WTC11 (cell line): ENCODE data around the gene PARPBP. TPM values are rescaled to one million over a fixed set of nuclear protein-coding genes. Genes with fewer than 3 reads are reported as not detected.

Experiments used
- ATAC-seq: fragments of 200-7000 bp; cut with Tn5 transposase; 2 replicates; pipeline ENCODE4 v1.10.0; 2021; ENCODE audit warnings: mild to moderate bottlenecking, moderate library complexity
- CTCF ChIA-PET: fragments of 300-600 bp; sonication (Branson Sonifier 250); formaldehyde crosslinking; loops from one replicate; lab custom pipeline; 2021; ENCODE audit warnings: antibody characterized with exemption; lab: Charles Lee
- POLR2A ChIA-PET: fragments of 350-600 bp; sonication (Branson Sonifier 250); formaldehyde crosslinking; loops from one replicate; lab custom pipeline; 2021; ENCODE audit warnings: antibody characterized with exemption; lab: Charles Lee
- DNase-seq: peaks from one replicate; pipeline ENCODE4 v3.0.0; 2021; ENCODE audit warnings: low spot score
- H3K27ac Mint-ChIP-seq: 2 replicates; pipeline ENCODE4 v1.8.0; 2021; ENCODE audit warnings: mixed read lengths
- H3K27me3 Mint-ChIP-seq: 2 replicates; pipeline ENCODE4 v1.8.0; 2021; ENCODE audit warnings: low read depth, mild to moderate bottlenecking, moderate library complexity, mixed read lengths
- H3K36me3 Mint-ChIP-seq: 2 replicates; pipeline ENCODE4 v1.8.0; 2021; ENCODE audit warnings: mixed read lengths
- H3K4me1 Mint-ChIP-seq: 2 replicates; pipeline ENCODE4 v1.8.0; 2022; ENCODE audit warnings: mixed read lengths
- H3K4me3 Mint-ChIP-seq: 2 replicates; pipeline ENCODE4 v1.8.0; 2021; ENCODE audit warnings: mild to moderate bottlenecking, moderate library complexity, mixed read lengths
- H3K9me3 Mint-ChIP-seq: 2 replicates; pipeline ENCODE4 v1.8.0; 2021; ENCODE audit warnings: mixed read lengths
- ATF3 ChIP-seq: sonication (generic); formaldehyde crosslinking; conservative IDR thresholded peaks from 2 replicates; pipeline ENCODE4 v1.8.1; 2022; ENCODE audit warnings: mild to moderate bottlenecking, missing genetic modification reagents
- CREM ChIP-seq: sonication (generic); formaldehyde crosslinking; IDR thresholded peaks from 2 replicates; pipeline ENCODE4 v1.8.1; 2022; ENCODE audit warnings: mild to moderate bottlenecking, missing genetic modification reagents, moderate library complexity
- ETV6 ChIP-seq: sonication (generic); formaldehyde crosslinking; IDR thresholded peaks from 2 replicates; pipeline ENCODE4 v1.8.1; 2022; ENCODE audit warnings: mild to moderate bottlenecking, missing genetic modification reagents
- FOXJ3 ChIP-seq: sonication (generic); formaldehyde crosslinking; IDR thresholded peaks from 2 replicates; pipeline ENCODE4 v1.9.0; 2021; ENCODE audit warnings: missing genetic modification reagents, mild to moderate bottlenecking, borderline replicate concordance
- IRF2 ChIP-seq: sonication (generic); formaldehyde crosslinking; IDR thresholded peaks from 2 replicates; pipeline ENCODE4 v1.8.0; 2022; ENCODE audit warnings: low read depth, missing genetic modification reagents, borderline replicate concordance
- NFATC4 ChIP-seq: fragments of 250-450 bp; sonication (Bioruptor Pico); IDR thresholded peaks from 2 replicates; pipeline ENCODE4 v1.9.0; 2021; ENCODE audit warnings: mild to moderate bottlenecking
- OVOL2 ChIP-seq: fragments of 250-450 bp; sonication (Bioruptor Pico); IDR thresholded peaks from 2 replicates; pipeline ENCODE4 v1.9.0; 2021; ENCODE audit warnings: mild to moderate bottlenecking, borderline replicate concordance
- SMAD4 ChIP-seq: sonication (generic); formaldehyde crosslinking; IDR thresholded peaks from 2 replicates; pipeline ENCODE4 v1.8.0; 2022; ENCODE audit warnings: mild to moderate bottlenecking, missing genetic modification reagents
- TP53 ChIP-seq: sonication (generic); formaldehyde crosslinking; IDR thresholded peaks from 2 replicates; pipeline ENCODE4 v1.8.1; 2023; ENCODE audit warnings: mild to moderate bottlenecking, missing genetic modification reagents
- ZNF121 ChIP-seq: sonication (generic); formaldehyde crosslinking; IDR thresholded peaks from 2 replicates; pipeline ENCODE4 v1.8.0; 2023; ENCODE audit warnings: missing genetic modification reagents
- ZNF232 ChIP-seq: sonication (generic); formaldehyde crosslinking; IDR thresholded peaks from 2 replicates; pipeline ENCODE4 v1.8.0; 2022; ENCODE audit warnings: mild to moderate bottlenecking, missing genetic modification reagents
- ZNF263 ChIP-seq: sonication (generic); formaldehyde crosslinking; IDR thresholded peaks from 2 replicates; pipeline ENCODE4 v1.8.1; 2022; ENCODE audit warnings: low read depth, mild to moderate bottlenecking, moderate library complexity, missing genetic modification reagents
- ZNF423 ChIP-seq: fragments of 250-450 bp; sonication (Bioruptor Pico); IDR thresholded peaks from 2 replicates; pipeline ENCODE4 v2.1.2; 2022; ENCODE audit warnings: mild to moderate bottlenecking, moderate library complexity
- ZNF532 ChIP-seq: fragments of 250-450 bp; sonication (Bioruptor Pico); IDR thresholded peaks from 2 replicates; pipeline ENCODE4 v1.9.0; 2021; ENCODE audit warnings: mild to moderate bottlenecking, borderline replicate concordance
- total RNA-seq: library from RNA; stranded (reverse); gene quantifications from 3 replicates; pipeline ENCODE4 v1.2.3, GENCODE V29; 2021
- TF ChIP-seq, protein P1 (sequence below): fragments of 250-450 bp; sonication (Bioruptor Pico); conservative IDR thresholded peaks from 2 replicates; pipeline ENCODE4 v1.9.0; 2021; ENCODE audit warnings: mild to moderate bottlenecking
- TF ChIP-seq, protein P2 (sequence below): sonication (generic); formaldehyde crosslinking; IDR thresholded peaks from 2 replicates; pipeline ENCODE4 v1.8.0; 2022; ENCODE audit warnings: mild to moderate bottlenecking, missing genetic modification reagents
- TF ChIP-seq, protein P3 (sequence below): sonication (generic); formaldehyde crosslinking; IDR thresholded peaks from 2 replicates; pipeline ENCODE4 v1.8.1; 2023; ENCODE audit warnings: mild to moderate bottlenecking, missing genetic modification reagents

PARPBP gene
- total RNA-seq, 1 experiment from 2014 or later = 19.2 TPM

GRCh38 chr12:102114212-102114611 lies 5.8 kb upstream of the PARPBP start:
- H3K27me3 Mint-ChIP-seq = no peaks in the 10 kb centered on the region
- no peaks in the 10 kb centered on the region for H3K9me3 Mint-ChIP-seq
- no peak overlapping the region for H3K27ac Mint-ChIP-seq
- POLR2A ChIA-PET = no interaction called here
- TF ChIP-seq FOXJ3 (no peak), OVOL2 (CRISPR knock-in tag) (no peak), NFATC4 (CRISPR knock-in tag) (no peak)
- TF ChIP-seq, all 79 proteins: peak for 0
- no peak for DNase-seq
- peaks cover 22% of the 10 kb centered on the region for H3K4me1 Mint-ChIP-seq
- peaks cover 55% of the 10 kb centered on the region for H3K36me3 Mint-ChIP-seq
- CTCF ChIA-PET = no interaction called here
- no peak overlapping the region for H3K4me3 Mint-ChIP-seq
- no peak for ATAC-seq

DNA sequence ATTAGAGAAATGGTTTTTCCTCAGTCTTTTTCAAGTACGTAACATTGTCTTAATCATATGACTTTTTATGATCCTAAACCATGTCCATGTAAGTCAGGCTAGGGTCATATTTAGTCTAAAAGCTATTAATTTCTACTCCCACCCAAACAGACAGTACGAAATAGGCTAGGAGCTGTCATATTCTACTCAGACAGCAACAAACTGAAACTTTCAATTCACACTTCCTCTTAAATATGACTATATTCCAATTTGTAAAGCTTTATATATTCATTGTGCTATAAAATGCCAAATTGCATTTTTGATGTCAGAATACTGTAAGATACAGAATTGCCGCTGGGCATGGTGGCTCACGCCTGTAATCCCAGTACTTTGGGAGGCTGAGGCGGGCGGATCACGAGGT lies 3.6 kb upstream of the PARPBP start:
- TF ChIP-seq IRF2 (CRISPR knock-in tag) = no peak
- TF ChIP-seq, protein P1, sequence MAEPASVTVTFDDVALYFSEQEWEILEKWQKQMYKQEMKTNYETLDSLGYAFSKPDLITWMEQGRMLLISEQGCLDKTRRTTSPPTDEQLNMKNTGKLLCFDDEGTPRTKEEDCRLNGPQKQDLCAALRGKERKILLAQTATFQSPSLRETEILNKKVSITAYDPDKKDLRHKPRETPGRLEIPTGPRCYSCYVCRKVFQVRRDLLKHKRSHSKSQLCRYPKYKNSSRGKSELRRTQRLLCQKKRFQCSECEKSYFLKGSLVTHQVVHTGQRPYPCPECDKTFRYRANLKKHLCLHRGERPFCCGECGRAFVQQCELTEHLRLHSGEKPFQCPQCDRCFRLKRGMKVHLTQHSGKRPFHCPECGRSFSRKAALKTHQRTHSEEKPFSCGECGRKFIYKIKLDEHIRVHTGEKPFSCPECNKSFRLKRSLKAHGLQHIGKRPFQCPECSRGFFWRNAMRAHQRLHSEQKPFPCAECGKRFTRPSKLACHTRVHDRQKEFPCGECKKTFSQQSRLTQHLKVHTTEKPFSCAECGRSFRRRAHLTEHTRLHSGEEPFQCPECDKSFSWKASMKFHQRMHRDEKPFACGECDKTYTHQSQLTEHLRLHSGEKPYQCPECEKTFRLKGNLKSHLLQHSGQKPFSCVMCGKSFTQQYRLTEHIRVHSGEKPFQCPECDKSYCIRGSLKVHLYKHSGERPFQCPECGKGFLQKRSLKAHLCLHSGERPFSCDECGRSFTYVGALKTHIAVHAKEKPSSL (CRISPR knock-in tag) = no peak
- TF ChIP-seq ZNF423 (CRISPR knock-in tag) = no peak
- no peak for TF ChIP-seq ETV6 (CRISPR knock-in tag)
- no peak for TF ChIP-seq ZNF532 (CRISPR knock-in tag)
- TF ChIP-seq, protein P2, sequence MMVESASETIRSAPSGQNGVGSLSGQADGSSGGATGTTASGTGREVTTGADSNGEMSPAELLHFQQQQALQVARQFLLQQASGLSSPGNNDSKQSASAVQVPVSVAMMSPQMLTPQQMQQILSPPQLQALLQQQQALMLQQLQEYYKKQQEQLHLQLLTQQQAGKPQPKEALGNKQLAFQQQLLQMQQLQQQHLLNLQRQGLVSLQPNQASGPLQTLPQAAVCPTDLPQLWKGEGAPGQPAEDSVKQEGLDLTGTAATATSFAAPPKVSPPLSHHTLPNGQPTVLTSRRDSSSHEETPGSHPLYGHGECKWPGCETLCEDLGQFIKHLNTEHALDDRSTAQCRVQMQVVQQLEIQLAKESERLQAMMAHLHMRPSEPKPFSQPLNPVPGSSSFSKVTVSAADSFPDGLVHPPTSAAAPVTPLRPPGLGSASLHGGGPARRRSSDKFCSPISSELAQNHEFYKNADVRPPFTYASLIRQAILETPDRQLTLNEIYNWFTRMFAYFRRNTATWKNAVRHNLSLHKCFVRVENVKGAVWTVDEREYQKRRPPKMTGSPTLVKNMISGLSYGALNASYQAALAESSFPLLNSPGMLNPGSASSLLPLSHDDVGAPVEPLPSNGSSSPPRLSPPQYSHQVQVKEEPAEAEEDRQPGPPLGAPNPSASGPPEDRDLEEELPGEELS (CRISPR knock-in tag) = no peak
- no peak for TF ChIP-seq ZNF263 (CRISPR knock-in tag)
- TF ChIP-seq ATF3 (CRISPR knock-in tag) = no peak
- TF ChIP-seq ZNF121 (CRISPR knock-in tag) = no peak
- TF ChIP-seq SMAD4 (CRISPR knock-in tag) = no peak
- no peak for TF ChIP-seq TP53 (CRISPR knock-in tag)
- TF ChIP-seq, protein P3, sequence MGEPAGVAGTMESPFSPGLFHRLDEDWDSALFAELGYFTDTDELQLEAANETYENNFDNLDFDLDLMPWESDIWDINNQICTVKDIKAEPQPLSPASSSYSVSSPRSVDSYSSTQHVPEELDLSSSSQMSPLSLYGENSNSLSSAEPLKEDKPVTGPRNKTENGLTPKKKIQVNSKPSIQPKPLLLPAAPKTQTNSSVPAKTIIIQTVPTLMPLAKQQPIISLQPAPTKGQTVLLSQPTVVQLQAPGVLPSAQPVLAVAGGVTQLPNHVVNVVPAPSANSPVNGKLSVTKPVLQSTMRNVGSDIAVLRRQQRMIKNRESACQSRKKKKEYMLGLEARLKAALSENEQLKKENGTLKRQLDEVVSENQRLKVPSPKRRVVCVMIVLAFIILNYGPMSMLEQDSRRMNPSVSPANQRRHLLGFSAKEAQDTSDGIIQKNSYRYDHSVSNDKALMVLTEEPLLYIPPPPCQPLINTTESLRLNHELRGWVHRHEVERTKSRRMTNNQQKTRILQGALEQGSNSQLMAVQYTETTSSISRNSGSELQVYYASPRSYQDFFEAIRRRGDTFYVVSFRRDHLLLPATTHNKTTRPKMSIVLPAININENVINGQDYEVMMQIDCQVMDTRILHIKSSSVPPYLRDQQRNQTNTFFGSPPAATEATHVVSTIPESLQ (CRISPR knock-in tag) = no peak
- no peak for TF ChIP-seq CREM (CRISPR knock-in tag)
- no peak for TF ChIP-seq ZNF232 (CRISPR knock-in tag)
- ChIA-PET CTCF (no interaction called here), POLR2A (no interaction called here)
- no peaks in the 10 kb centered on the region for H3K27me3 Mint-ChIP-seq
- H3K36me3 Mint-ChIP-seq = peaks cover 35% of the 10 kb centered on the region
- H3K27ac Mint-ChIP-seq = no peak overlapping the region
- no peak for DNase-seq
- no peak overlapping the region for H3K4me3 Mint-ChIP-seq
- H3K4me1 Mint-ChIP-seq = peaks cover 29% of the 10 kb centered on the region
- H3K9me3 Mint-ChIP-seq = no peaks in the 10 kb centered on the region
- ATAC-seq = no peak
